ENCODE measurements around the gene PCK2.

The PCK2 gene

GRCh38 chr14:24147761-24148428 is 53.8 kb downstream of the PCK2 start:
- Histone ChIP-seq H3K27ac (peak overlapping the region; percentile 93), H3K4me3 (ENCODE audit: low read depth, low read length) (peak overlapping the region; percentile 72), H3K4me1 (peaks cover 14% of the 10 kb centered on the region), H3K79me2 (peaks cover 21% of the 10 kb centered on the region), H3K9ac (peak overlapping the region; percentile 74), H3K27me3 (ENCODE audit: control insufficient read depth, insufficient read depth, low read length) (no peaks in the 10 kb centered on the region), H3K9me3 (ENCODE audit: control insufficient read depth, low read length) (no peaks in the 10 kb centered on the region), H3K36me3 (ENCODE audit: control insufficient read depth, insufficient read depth, low read length) (no peaks in the 10 kb centered on the region), H2AFZ (peak overlapping the region; percentile 96), H3K4me2 (ENCODE audit: low read length) (peak overlapping the region; percentile 89)
- TF ChIP-seq, protein P1, sequence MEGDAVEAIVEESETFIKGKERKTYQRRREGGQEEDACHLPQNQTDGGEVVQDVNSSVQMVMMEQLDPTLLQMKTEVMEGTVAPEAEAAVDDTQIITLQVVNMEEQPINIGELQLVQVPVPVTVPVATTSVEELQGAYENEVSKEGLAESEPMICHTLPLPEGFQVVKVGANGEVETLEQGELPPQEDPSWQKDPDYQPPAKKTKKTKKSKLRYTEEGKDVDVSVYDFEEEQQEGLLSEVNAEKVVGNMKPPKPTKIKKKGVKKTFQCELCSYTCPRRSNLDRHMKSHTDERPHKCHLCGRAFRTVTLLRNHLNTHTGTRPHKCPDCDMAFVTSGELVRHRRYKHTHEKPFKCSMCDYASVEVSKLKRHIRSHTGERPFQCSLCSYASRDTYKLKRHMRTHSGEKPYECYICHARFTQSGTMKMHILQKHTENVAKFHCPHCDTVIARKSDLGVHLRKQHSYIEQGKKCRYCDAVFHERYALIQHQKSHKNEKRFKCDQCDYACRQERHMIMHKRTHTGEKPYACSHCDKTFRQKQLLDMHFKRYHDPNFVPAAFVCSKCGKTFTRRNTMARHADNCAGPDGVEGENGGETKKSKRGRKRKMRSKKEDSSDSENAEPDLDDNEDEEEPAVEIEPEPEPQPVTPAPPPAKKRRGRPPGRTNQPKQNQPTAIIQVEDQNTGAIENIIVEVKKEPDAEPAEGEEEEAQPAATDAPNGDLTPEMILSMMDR (IDR thresholded peaks at IDR 0.05) = no peak

DNA sequence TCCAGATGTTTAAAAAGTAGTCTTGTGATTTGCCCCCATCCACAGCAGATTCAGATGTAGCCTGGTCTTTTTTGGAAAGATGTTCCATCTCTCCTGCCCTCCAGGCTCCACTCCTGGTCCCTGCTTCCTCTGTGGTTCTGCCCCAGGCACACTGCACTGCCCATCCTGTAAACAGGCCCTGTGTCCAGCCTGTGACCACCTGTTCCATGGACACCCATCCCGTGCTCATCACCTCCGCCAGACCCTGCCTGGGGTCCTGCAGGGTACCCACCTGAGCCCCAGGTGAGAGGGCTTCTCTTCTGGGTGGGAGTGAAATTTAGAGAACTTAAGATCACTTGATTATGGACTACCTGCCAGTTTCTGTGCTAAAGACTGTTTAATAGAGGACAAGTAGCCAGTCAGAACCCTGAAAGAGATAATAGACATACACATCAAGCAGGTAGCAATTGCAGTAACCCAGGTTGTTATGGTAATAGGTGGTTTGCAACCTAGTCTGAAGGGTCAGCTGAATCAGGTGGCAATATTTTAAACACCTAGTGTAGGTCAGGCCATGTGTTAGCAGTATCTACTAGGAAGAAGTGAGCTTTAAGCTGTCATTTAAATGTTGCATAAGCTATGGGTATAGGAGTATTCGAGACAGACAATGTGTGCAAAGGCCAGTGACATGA is 55.3 kb downstream of the PCK2 start:
- Histone ChIP-seq H3K27ac (no peak overlapping the region), H3K27me3 (ENCODE audit: control insufficient read depth, insufficient read depth, low read length) (no peaks in the 10 kb centered on the region), H3K36me3 (ENCODE audit: control insufficient read depth, insufficient read depth, low read length) (no peaks in the 10 kb centered on the region), H2AFZ (no peak overlapping the region), H3K9ac (no peak overlapping the region), H3K4me3 (ENCODE audit: low read depth, low read length) (no peak overlapping the region), H3K79me2 (peaks cover 17% of the 10 kb centered on the region), H3K4me1 (peaks cover 14% of the 10 kb centered on the region), H3K4me2 (ENCODE audit: low read length) (no peak overlapping the region), H3K9me3 (ENCODE audit: control insufficient read depth, low read length) (no peaks in the 10 kb centered on the region)
- TF ChIP-seq, protein P1 (IDR thresholded peaks at IDR 0.05) = no peak

DNA sequence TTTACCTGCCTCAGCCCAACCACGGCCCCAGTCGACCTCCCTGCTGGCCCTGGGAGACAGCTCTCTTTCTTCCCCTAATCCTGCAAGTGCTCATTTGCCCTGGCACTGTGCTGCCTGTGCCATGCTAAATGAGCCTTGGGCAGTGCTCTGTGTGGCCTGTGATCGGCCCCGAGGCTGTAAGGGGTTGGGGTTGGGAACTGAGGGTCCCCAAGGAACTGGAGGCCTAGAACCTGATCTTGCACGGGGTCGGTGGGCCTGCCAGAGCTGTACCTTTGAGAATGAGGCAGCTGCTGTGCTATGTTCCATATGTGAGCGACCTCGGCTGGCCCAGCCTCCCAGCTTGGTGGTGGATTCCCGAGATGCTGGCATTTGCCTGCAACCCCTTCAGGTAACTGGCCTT is 56.0 kb downstream of the PCK2 start:
- TF ChIP-seq, protein P1 (IDR thresholded peaks at IDR 0.05) = no peak
- H3K9me3 ChIP-seq (ENCODE audit: control insufficient read depth, low read length) = no peaks in the 10 kb centered on the region
- H3K79me2 ChIP-seq = peaks cover 17% of the 10 kb centered on the region
- H3K4me3 ChIP-seq (ENCODE audit: low read depth, low read length) = no peak overlapping the region
- no peak overlapping the region for H3K27ac ChIP-seq
- H2AFZ ChIP-seq = no peak overlapping the region
- no peak overlapping the region for H3K9ac ChIP-seq
- H3K36me3 ChIP-seq (ENCODE audit: control insufficient read depth, insufficient read depth, low read length) = no peaks in the 10 kb centered on the region
- no peak overlapping the region for H3K4me2 ChIP-seq (ENCODE audit: low read length)
- H3K4me1 ChIP-seq = peaks cover 14% of the 10 kb centered on the region
- no peaks in the 10 kb centered on the region for H3K27me3 ChIP-seq (ENCODE audit: control insufficient read depth, insufficient read depth, low read length)

GRCh38 chr14:24150567-24150966 is 56.5 kb downstream of the PCK2 start:
- Histone ChIP-seq H3K27me3 (ENCODE audit: control insufficient read depth, insufficient read depth, low read length) (no peaks in the 10 kb centered on the region), H3K4me2 (ENCODE audit: low read length) (no peak overlapping the region), H3K4me3 (ENCODE audit: low read depth, low read length) (no peak overlapping the region), H3K9me3 (ENCODE audit: control insufficient read depth, low read length) (no peaks in the 10 kb centered on the region), H3K79me2 (peaks cover 17% of the 10 kb centered on the region), H3K9ac (no peak overlapping the region), H3K36me3 (ENCODE audit: control insufficient read depth, insufficient read depth, low read length) (no peaks in the 10 kb centered on the region), H3K27ac (no peak overlapping the region), H2AFZ (no peak overlapping the region), H3K4me1 (peaks cover 12% of the 10 kb centered on the region)
- TF ChIP-seq, protein P1 (IDR thresholded peaks at IDR 0.05) = no peak

All from parathyroid adenoma (tissue), 2 donors.